NT2/D1 (cell line): Measurements from ENCODE around the gene LGALS9B.
"Not testable (repeated sequence)": the region's sequence is repeated elsewhere in the genome, so short reads cannot be mapped to it uniquely, and the experiment has no call there.

Experiments
- YY1 ChIP-seq: IDR thresholded peaks from 2 replicates; pipeline ENCODE4 v1.6.1; 2011; ENCODE audit not compliant: insufficient read length, insufficient read depth
- ZNF274 ChIP-seq: IDR thresholded peaks from 2 replicates; pipeline ENCODE4 v1.6.1; 2011; ENCODE audit warnings: mild to moderate bottlenecking, low read depth, low read length

DNA sequence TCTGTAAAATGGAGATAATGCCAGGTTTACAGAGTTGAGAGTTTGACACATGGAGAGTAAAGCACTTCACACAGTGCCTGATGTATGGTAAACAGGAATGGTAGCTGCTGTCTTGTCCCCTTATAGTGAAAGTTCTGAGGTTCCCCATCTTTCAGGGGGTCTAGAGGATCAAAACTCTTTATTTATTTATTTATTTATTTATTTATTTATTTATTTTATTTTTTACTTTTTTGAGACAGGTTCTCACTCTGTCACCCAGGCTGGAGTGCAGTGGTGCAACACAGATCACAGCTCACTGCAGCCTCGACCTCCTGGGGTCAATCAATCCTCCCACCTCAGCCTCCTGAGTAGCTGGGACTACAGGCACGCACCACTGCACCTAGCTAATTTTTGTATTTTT, 40.1 kb downstream of the LGALS9B start:
- TF ChIP-seq ZNF274, YY1: not testable (repeated sequence)
